ENCODE results near the gene NDUFS4.
"Not testable (repeated sequence)": the region's sequence is repeated elsewhere in the genome, so short reads cannot be mapped to it uniquely, and the experiment has no call there.

NDUFS4 gene

GRCh38 chr5:53569453-53569852 is 9.0 kb downstream of the NDUFS4 start:
- H3K27ac ChIP-seq: no peak overlapping the region
- H3K4me3 ChIP-seq: no peak overlapping the region

GRCh38 chr5:53571403-53571802 is 11.0 kb downstream of the NDUFS4 start:
- H3K27ac ChIP-seq: no peak overlapping the region
- no peak overlapping the region for H3K4me3 ChIP-seq

- Histone ChIP-seq H3K27ac (no peak overlapping the region), H3K4me3 (no peak overlapping the region)
Measured at GRCh38 chr5:53575101-53575500, 14.7 kb downstream of the NDUFS4 start.

GRCh38 chr5:53575831-53576230 is 15.4 kb downstream of the NDUFS4 start:
- H3K27ac ChIP-seq: no peak overlapping the region

GRCh38 chr5:53576674-53577073 is 16.2 kb downstream of the NDUFS4 start:
- Histone ChIP-seq H3K4me3 (no peak overlapping the region), H3K27ac (no peak overlapping the region)

More at GRCh38 chr5:53575831-53576230, 15.4 kb downstream of the NDUFS4 start:
- no peak overlapping the region for H3K4me3 ChIP-seq

GRCh38 chr5:53578854-53579253 is 18.4 kb downstream of the NDUFS4 start:
- no peak overlapping the region for H3K27ac ChIP-seq
- H3K4me3 ChIP-seq: no peak overlapping the region

- Histone ChIP-seq H3K4me3 (no peak overlapping the region), H3K27ac (no peak overlapping the region)
Measured at GRCh38 chr5:53580547-53580946, 20.1 kb downstream of the NDUFS4 start.

- Histone ChIP-seq H3K27ac (no peak overlapping the region), H3K4me3 (no peak overlapping the region)
Measured at GRCh38 chr5:53582225-53582624, 21.8 kb downstream of the NDUFS4 start.

- H3K4me3 ChIP-seq: no peak overlapping the region
- no peak overlapping the region for H3K27ac ChIP-seq
Measured at GRCh38 chr5:53590759-53591158, 30.3 kb downstream of the NDUFS4 start.

GRCh38 chr5:53594419-53594818 is 34.0 kb downstream of the NDUFS4 start:
- Histone ChIP-seq H3K27ac (no peak overlapping the region), H3K4me3 (no peak overlapping the region)

- Histone ChIP-seq H3K4me3 (no peak overlapping the region), H3K27ac (no peak overlapping the region)
Measured at GRCh38 chr5:53597894-53598293, 37.5 kb downstream of the NDUFS4 start.

GRCh38 chr5:53601570-53601969 is 41.1 kb downstream of the NDUFS4 start:
- no peak overlapping the region for H3K27ac ChIP-seq
- H3K4me3 ChIP-seq: no peak overlapping the region

GRCh38 chr5:53603009-53603687 is 42.7 kb downstream of the NDUFS4 start:
- Histone ChIP-seq H3K27ac (no peak overlapping the region), H3K4me3 (no peak overlapping the region)

- Histone ChIP-seq H3K4me3 (no peak overlapping the region), H3K27ac (no peak overlapping the region)
Measured at GRCh38 chr5:53604309-53604708, 43.9 kb downstream of the NDUFS4 start.

GRCh38 chr5:53607886-53608285 is 47.4 kb downstream of the NDUFS4 start:
- no peak overlapping the region for H3K27ac ChIP-seq
- H3K4me3 ChIP-seq: no peak overlapping the region

GRCh38 chr5:53608897-53609296 is 48.5 kb downstream of the NDUFS4 start:
- H3K4me3 ChIP-seq: not testable (repeated sequence)
- peak overlapping the region in 1 of 21 experiments; percentile 11 for H3K27ac ChIP-seq

- Histone ChIP-seq H3K4me3 (no peak overlapping the region), H3K27ac (no peak overlapping the region)
Measured at GRCh38 chr5:53613061-53613460, 52.6 kb downstream of the NDUFS4 start.

- H3K4me3 ChIP-seq: no peak overlapping the region
- no peak overlapping the region for H3K27ac ChIP-seq
Measured at GRCh38 chr5:53613536-53613935, 53.1 kb downstream of the NDUFS4 start.

- Histone ChIP-seq H3K4me3 (no peak overlapping the region), H3K27ac (no peak overlapping the region)
Measured at GRCh38 chr5:53614376-53614885, 54.0 kb downstream of the NDUFS4 start.

GRCh38 chr5:53616939-53617549 is 56.6 kb downstream of the NDUFS4 start:
- no peak overlapping the region for H3K4me3 ChIP-seq

GRCh38 chr5:53631251-53631650 is 70.8 kb downstream of the NDUFS4 start:
- H3K4me3 ChIP-seq: no peak overlapping the region
- H3K27ac ChIP-seq: no peak overlapping the region

More at GRCh38 chr5:53616939-53617549, 56.6 kb downstream of the NDUFS4 start:
- H3K27ac ChIP-seq: no peak overlapping the region

Measured in skin epidermis (tissue), 12 donors.